HG03565 (cell line): ENCODE results near the gene ERBB4.

Experiments
- ATAC-seq: cut with Tn5 transposase; IDR thresholded peaks from one replicate; pipeline ENCODE4 v1.9.1; 2021; ENCODE audit warnings: mild to moderate bottlenecking, moderate library complexity; ENCODE audit not compliant: unreplicated experiment

ERBB4 gene

DNA sequence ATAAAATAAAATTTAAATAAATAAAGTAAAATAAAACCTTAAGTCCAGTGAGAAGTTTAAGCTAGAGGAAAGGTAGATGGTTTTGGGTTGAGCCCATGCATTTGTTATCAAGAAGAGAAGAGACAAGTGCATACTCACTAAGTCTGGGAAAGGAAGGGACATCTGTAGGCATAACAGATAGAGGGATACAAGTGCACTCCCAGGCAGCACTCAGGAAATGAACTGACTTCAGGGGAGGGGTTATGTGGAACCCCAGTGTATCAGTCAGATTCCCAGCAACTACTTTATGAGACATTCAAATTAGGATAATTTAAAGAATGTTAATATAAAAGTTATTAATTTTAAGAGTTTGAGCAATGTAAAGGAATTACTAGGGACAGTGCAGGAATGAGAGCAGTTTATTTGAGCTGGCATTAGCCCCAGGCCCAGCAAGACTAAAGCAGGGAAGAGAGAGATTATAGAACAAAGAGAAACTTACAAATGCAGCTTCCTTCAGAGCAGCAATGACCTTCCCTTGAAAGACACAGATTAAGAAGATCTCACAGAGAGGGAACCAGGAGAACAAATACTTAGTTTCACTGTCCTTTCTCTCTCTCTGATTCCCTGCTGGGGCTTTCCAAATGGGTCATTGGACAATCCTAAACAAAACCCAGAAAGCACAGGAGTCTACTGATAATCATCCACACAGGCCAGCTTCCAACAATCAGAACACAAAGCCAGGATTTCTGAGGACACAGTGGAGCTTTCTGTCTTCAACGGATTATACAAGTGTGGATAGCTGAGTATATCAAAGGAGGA lies 109.7 kb downstream of the ERBB4 start:
- no peak for ATAC-seq

- no peak for ATAC-seq
Observed at GRCh38 chr2:212427638-212428037, 111.0 kb downstream of the ERBB4 start.

DNA sequence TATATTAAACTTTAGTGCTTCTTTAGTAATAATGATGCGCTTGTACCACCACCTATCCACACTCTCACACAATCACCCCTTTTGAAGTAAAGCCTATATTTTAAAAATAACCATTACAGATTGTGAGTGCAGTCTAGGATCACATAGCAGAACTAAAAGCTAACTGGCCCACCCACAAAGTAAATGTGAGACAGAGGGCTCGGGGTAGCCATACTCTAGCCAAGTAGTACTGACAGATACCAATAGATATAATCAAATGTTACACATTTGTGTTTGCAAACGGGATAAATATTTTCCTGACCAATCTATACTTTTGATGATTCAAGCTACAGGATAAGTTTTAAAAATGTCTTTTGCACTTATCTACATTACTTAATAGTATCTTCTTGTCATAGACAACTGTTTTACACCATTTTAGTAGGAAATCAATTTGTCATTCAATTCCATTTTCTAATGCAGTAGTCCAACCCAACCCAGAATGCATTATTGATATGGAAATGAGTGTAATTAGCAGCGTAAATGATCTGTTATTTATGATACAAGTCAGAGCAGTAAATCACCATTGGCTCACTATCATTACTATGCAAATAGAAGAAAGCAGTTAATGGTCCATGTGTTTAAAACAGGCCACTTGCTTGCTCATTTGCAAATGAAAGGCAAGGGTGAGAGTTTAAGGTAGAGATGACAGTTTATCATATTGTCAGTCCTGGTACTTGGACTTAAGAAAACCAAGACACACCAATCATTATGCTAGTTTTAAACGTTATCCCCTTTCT lies 111.8 kb downstream of the ERBB4 start:
- ATAC-seq = no peak

GRCh38 chr2:212424082-212424481 lies 114.5 kb downstream of the ERBB4 start:
- no peak for ATAC-seq

- ATAC-seq = no peak
Observed at GRCh38 chr2:212423089-212423488, 115.5 kb downstream of the ERBB4 start.

DNA sequence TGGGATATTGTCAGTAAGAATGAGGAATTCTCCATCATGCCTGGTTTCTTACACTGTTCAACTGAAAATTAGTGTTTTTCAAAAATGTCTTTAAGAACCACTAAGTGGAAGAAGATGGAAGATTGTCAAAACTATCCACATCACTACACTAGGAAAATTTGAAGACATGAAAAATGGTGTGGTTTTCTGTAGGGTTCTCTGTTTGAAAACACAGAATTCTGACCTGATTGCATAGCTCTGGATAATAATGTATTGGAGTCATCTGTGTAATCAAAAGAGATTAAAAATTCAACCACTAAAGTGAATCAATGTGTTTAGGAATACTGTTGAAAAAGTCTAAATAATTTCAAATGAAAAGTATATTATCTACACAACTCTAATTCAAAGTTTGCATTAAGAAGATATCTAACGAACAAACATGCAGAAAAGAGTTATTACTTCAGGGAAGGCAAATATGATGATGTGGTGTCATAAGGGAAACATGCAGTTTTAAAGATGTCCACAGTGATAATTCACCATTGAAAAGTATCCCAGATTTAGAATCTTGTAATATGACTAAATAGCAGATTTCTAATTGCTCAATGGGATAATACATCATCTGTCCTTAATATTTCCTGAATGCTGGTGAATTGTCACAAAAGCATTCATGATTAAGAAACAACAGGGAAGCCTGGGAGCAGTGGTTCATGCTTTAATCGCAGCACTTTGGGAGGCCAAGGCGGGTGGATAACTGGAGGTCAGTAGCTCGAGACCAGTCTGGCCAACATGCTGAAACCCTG lies 116.9 kb downstream of the ERBB4 start:
- no peak for ATAC-seq

DNA sequence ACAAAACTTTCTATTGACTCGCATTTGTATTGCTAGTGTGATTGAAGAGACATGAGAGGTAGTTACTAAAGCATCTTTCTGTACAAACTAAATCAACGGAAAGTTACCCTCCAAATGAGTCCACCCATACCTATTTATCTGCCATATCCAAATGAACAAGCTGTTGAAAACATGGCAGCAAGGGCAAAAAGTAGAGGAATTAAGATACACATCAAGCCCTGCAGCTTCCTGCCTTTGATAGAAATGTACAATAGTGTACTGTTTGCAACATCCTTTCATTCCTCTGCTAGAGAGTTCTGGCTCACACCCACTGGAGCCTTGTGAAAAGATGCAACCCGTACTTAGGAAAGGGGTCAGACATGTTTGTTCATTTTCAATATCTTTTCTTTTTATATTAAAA lies 122.5 kb downstream of the ERBB4 start:
- no peak for ATAC-seq

DNA sequence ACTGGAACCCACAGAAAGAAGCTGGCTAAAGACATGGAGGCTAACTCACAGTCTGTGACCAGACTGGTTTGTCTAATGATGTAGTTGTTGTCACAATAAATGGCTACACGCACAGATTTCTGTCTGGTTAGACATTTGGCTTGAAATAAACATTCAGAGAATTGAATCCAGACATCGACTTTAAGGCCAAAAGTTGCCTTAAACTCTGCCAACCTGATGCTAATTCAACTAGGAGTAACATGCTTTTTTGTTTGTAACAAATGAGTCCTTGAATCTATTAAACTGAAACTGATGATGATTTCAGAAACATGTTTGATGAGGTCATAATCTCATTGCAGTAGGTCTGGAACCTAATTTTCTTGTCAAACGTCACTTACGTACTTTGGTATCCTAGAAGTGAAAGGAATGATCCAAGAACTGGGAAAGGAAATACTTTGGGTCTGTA lies 123.8 kb downstream of the ERBB4 start:
- ATAC-seq = no peak

GRCh38 chr2:212409560-212409959 lies 129.0 kb downstream of the ERBB4 start:
- no peak for ATAC-seq

- no peak for ATAC-seq
Observed at GRCh38 chr2:212408524-212408923, 130.1 kb downstream of the ERBB4 start.

- ATAC-seq = no peak
Observed at GRCh38 chr2:212406716-212407115, 131.9 kb downstream of the ERBB4 start.

DNA sequence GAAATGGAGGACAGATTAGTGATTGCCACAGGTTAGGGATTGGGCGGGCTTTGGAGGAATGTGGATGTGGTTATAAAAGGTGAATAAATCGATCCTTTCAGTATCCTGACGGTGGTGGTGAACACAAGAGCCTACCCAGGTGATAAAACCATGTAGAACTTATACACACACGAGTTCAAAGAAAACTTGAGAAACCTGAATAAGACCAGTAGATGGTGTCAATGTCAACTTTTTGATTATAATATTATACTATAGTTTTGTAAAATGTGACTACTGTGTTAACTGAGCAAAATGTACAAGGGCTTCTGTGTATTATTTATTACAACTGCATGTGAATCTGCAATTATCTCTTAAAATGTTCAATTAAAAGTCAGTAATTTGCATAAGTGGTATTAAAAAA lies 136.3 kb downstream of the ERBB4 start:
- ATAC-seq = no peak

GRCh38 chr2:212398316-212398715 lies 140.3 kb downstream of the ERBB4 start:
- no peak for ATAC-seq

GRCh38 chr2:212392544-212392943 lies 146.1 kb downstream of the ERBB4 start:
- ATAC-seq = no peak

- ATAC-seq = no peak
Observed at GRCh38 chr2:212392043-212392442, 146.6 kb downstream of the ERBB4 start.

GRCh38 chr2:212387146-212387545 lies 151.5 kb downstream of the ERBB4 start:
- no peak for ATAC-seq

DNA sequence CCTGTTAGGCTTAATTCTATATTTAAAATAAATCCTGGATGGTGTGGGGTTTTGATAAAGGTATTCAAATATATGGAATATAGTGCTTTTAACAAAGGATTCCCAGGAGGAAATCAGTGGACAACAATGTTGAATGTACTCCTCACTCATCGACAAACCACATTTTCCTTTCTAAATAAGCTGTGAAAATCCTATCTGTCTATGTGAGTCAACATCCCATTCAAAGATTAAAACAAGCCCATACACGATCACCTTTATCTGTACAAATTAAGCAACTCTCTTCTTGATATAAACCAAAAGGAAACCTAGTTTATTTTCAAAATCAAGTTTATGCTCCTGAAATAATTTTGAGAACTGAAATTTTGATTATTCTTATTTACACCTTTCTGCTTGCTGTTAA lies 153.4 kb downstream of the ERBB4 start:
- ATAC-seq = no peak

GRCh38 chr2:212384027-212384426 lies 154.6 kb downstream of the ERBB4 start:
- no peak for ATAC-seq

- no peak for ATAC-seq
Observed at GRCh38 chr2:212381428-212382102, 157.0 kb downstream of the ERBB4 start.

GRCh38 chr2:212379103-212379502 lies 159.5 kb downstream of the ERBB4 start:
- no peak for ATAC-seq

- ATAC-seq = no peak
Observed at GRCh38 chr2:212367431-212367830, 171.2 kb downstream of the ERBB4 start.
